Stimulated activated CD4-positive, alpha-beta T cell treated with anti-CD3 and anti-CD28 coated beads, Interleukin-12 subunit alpha, Interleukin-12 subunit beta, amount 100 ng/mL, for 24 hours (primary cell): Measurements from ENCODE around the gene HAUS8.
"Not testable (repeated sequence)": the region's sequence is repeated elsewhere in the genome, so short reads cannot be mapped to it uniquely, and the experiment has no call there.

ENCODE experiments used
- DNase-seq, 2 experiments: peaks; one replicate each; pipeline ENCODE4 v3.0.0-alpha.2; 2020; ENCODE audit warnings: low read depth in 2 of 2

Gene HAUS8

GRCh38 chr19:17035842-17036424 is 39.3 kb downstream of the HAUS8 start:
- no peak for DNase-seq

DNA sequence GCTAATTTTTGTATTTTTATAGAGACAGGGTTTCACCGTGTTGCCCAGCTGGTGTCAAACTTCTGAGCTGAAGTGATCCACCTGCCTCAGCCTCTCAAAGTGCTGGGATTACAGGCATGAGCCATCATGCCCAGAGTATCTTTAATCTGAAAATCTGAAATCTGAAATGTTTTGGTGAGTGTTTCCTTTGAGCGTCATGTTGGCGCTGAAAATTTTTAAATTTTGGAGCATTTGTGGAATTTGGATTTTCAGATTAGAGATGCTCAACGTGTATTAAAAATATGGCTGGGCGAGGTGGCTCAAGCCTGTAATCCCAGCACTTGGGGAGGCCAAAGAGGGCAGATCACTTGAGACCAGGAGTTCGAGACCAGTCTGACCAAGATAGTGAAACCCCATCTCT is 43.5 kb downstream of the HAUS8 start:
- no peak for DNase-seq

DNA sequence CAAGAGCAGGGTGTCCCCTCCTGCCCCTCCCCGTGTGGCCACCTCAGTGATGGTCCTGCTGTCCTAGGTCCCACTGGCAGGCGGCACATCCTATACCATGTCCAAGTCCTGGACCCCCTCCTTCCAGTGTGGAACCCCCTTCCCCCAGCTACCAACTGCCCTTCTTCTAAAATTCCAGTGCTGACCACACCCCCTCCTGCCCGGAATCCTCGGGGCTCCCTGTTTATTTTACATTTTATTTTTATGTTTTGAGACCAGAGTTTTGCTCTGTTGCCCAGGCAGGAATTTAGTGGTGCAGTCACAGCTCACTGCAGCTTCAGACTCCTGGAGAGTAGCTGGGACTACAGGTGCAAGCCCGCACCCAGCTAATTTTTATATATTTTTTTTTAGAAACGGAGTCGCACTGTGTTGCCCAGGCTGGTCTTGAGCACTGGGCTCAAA is 47.7 kb downstream of the HAUS8 start:
- DNase-seq: no peak

DNA sequence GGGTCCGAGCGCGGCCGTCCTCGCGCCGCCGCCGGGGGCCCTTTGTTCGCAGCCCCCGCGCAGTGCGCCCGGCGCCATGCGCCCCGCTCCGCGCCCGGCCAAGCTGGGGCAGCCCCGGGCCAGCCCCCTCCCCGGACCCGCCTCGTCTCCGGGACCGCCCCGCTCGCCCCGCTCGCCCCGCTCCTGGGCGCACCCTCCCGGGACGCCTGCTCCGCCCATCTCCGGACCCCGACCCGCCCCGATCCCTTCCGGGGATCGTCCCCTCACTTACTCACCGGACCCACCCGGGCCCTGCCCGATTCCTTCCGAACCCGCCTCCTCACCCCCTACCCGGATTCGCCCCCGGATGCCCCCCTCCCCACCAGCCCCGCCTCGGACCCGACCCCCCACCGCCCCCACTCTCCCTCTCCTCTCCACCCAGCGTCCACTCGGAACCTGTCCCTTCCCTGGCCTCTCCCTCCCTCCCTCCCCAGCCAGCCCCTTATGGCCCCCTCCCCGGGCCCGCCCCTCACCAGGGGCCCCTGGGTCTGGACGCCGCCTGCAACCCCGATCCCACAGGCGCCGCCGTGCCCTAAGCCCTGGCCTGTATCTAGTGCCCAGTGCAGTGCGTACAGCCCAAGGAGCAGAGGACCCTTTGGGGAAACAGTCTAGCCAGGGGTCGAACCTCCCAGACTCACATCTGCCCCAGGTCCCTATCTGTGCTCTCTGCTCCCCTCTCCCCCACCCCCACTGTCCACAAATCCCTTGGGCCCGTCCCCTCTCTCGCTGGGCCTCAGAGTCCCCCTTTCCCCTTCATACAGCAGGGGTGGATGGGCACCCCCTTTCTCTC is 48.3 kb downstream of the HAUS8 start, which contains the start of gene CPAMD8:
Gene CPAMD8 (minus strand): TSS at position 105 of the 829 bp plus-strand sequence. CDS start 168 bp downstream, outside the sequence.
- DNase-seq: no peak

DNA sequence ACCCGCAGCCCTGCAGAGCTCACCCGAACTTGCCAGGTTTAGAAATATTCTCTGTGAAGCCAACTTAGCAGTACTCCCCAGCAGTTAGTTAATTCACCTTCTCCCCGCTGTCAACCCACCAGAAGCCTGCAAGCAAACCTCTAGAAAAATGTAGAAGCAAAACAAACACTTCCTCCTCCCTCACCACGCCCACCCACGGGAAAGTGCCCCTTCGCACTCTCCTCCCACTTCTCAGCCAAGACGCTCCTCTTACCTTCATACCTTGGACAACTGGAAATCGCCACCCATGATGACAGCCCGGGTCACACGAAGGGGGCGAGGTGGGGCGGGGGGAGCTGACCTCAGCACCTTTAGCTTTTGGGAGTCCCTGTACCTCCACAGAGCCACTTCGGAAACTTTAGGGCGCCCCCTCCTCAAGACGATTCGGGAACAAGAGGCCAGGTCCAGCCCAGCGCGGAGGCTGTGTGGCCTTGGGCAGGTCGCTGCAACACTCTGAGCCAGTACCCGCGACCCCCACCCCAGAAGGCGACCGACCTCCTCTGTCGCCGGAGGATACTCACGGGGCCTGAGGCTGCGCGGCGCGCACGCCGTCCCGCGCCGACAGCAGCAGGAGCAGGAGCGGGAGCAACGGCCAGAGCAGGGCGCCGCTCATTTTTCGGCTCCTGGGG is 49.1 kb downstream of the HAUS8 start:
- DNase-seq: no peak

GRCh38 chr19:17025361-17025760 is 49.9 kb downstream of the HAUS8 start:
- DNase-seq: no peak

DNA sequence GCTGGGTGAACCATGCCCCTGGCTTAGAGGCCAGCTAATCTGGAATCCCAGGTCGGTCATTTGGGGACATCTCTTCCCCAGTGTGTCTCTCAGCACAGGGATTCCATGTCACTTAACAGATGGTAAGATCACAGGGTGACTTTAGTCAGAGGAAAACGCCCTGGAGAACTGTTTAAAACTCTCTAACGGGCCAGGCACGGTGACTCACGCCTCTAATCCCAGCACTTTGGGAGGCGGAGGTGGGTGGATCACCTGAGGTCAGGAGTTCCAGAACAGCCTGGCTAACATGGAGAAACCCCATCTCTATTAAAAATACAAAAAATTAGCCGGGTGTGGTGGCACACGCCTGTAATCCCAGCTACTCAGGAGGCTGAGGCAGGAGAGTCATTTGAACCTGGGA is 50.3 kb downstream of the HAUS8 start:
- DNase-seq: not testable (repeated sequence)

DNA sequence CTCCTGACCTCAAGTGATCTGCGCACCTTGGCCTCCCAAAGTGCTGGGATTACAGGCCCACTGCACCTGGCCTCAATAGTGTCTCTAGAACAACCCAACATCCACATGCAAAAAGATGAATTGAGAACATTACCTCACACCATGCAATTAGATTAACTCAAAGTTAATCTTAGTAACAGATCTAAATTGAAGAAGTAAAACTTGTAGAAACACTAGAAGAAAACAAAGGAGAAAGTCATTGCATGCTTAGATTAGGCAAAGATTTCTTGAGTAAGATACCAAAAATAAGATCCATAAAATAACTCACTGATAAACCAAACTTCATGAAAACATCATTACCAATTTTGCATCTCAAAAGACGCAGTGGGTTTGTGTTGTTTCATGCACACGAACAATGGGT is 51.4 kb downstream of the HAUS8 start:
- DNase-seq: no peak

- no peak for DNase-seq
Measured at GRCh38 chr19:17022738-17023137, 52.5 kb downstream of the HAUS8 start.

- no peak for DNase-seq
Measured at GRCh38 chr19:17021793-17022590, 53.3 kb downstream of the HAUS8 start.

- no peak for DNase-seq
Measured at GRCh38 chr19:17021328-17021727, 53.9 kb downstream of the HAUS8 start.

- DNase-seq: no peak
Measured at GRCh38 chr19:17020823-17021222, 54.4 kb downstream of the HAUS8 start.

DNA sequence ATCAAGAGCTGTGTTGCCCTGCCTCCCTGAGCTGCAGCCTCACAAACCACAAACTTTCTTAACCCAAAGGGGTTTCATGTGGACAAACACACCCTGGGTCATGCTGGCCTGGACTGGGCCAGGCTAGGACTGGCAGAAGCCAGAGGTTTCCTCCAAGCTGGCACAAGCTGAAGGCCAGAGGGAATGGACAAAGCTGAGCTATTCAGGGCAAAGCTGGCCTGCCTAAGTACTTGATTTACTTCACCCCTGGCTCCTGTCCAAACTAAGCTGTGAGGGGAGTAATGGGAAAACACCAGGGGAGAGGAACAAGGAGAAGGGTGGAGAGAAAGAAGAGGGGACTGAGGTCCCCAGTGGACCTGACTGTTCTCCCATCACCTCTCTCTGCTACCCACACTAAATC is 54.9 kb downstream of the HAUS8 start:
- no peak for DNase-seq

- DNase-seq: not testable (repeated sequence)
Measured at GRCh38 chr19:17014212-17014861, 60.9 kb downstream of the HAUS8 start.

DNA sequence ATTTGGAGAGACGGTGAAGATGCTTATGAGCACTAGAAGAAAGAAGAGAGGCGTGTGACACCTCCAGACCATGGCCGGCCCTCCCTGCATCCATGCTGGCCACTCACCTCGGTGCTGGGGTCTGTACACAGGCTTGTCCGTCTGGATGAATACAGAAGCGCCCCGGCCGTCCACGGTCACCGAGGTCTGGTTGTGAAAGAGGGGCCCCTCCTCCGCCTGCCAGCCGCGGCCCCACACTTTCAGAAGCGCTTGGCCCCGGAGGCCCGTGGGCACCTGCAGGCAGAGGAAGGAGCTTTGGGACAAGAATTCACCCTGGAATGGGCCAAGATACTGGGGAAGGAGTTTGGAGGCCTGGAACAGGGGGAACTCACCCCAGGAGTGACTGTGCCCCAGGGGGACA is 63.8 kb downstream of the HAUS8 start:
- no peak for DNase-seq

- DNase-seq: no peak
Measured at GRCh38 chr19:17006579-17006978, 68.7 kb downstream of the HAUS8 start.

DNA sequence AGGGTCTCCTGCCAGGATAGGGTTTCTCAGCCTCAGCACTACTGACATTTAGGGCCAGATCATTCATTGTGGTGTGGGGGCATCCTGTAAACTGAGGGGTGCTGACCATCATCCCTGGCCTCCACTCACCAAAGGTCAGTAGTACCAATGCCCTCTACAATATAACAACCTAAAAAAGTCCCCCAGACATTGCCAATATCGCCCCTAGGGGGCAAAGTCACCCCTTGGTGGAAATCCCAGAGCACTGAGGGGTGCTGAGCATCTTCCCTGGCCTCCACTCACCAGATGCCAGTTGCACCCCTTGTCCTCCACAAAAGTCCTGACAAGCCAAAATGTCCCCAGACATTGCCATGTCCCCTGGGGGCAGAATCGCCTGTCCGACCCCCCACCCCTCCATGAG is 70.3 kb downstream of the HAUS8 start:
- no peak for DNase-seq

GRCh38 chr19:17004386-17004785 is 70.9 kb downstream of the HAUS8 start:
- no peak for DNase-seq

DNA sequence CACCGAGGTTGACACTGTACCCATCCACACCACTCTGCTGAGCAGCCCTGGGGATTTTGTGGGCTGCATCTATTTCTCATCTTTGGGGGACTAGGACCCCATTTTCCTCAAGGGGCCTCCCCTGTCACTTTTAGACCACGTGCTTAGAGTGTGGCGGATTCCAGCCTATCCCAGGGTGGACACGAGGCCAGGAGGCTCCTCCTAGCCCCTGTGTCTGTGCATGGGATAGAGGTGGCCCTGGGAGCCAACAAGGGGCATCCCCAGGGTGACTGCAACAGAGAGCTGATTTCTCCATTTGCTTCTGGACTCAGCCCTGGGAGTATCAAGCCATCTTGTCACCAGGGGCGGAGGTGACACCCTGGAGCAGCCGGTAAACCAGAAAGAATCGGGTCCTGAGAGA is 72.8 kb downstream of the HAUS8 start:
- no peak for DNase-seq

DNA sequence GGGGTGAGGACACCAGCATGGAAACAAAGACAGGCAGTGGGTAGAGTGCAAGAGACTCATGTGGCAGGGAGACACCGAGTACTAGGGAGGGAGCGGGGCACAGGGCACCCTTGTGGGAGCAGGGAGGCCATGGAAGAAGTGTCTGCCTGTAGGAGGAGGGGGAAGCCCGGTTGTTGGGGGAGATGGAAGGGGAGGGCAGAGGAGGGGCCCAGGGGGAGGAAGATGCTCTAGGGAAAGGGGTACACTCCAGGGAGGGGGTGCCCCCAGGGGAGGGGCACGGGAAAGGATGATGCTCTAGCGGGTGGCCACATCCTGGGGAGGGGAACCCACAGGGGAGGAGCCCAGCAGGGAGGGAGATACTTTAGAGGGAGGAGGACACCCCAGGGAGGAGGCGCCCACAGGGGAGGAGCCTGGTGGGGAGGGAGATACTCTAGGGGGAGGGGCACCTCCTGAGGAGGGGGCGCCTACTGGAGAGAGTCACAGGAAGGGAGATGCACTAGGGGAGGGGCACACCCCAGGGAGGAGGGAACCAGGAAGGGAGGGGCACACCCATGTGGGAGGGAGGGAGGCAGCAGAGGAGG is 73.6 kb downstream of the HAUS8 start:
- peak; percentile 9 to 40 for DNase-seq
